Small intestine (tissue), 7 donors: Measurements from ENCODE around the gene KLHL30. TPM values are rescaled to one million over a fixed set of nuclear protein-coding genes. Genes with fewer than 3 reads are reported as not detected.

Experiments used
- DNase-seq, 2 donors: peaks; one replicate each; pipeline versions ENCODE4 v3.0.0 to v3.0.0-alpha.2; 2013
- FAIRE-seq: peaks from 2 replicates; lab custom pipeline; 2012; peaks lifted over from hg19 to GRCh38; lab: Jason Lieb, UNC
- H3K27ac ChIP-seq, 3 donors: one replicate each; pipeline ENCODE4 v1.5.1; 2013; ENCODE audit warnings: low read length in 2 of 3, mild to moderate bottlenecking in 2 of 3, control low read depth in 1 of 3, inconsistent platforms in 1 of 3, low read depth in 1 of 3, moderate library complexity in 1 of 3
- H3K27me3 ChIP-seq, 3 donors: one replicate each; pipeline ENCODE4 v1.6.1; 2013; ENCODE audit warnings: low read length in 3 of 3, inconsistent platforms in 1 of 3; ENCODE audit not compliant: control insufficient read depth in 3 of 3, insufficient read depth in 3 of 3
- H3K36me3 ChIP-seq, 3 donors: one replicate each; pipeline ENCODE4 v1.6.1; 2013; ENCODE audit warnings: low read length in 3 of 3, inconsistent platforms in 1 of 3, low read depth in 1 of 3, mild to moderate bottlenecking in 1 of 3, moderate library complexity in 1 of 3; ENCODE audit not compliant: control insufficient read depth in 3 of 3, insufficient read depth in 2 of 3
- H3K4me1 ChIP-seq, 3 donors: one replicate each; pipeline ENCODE4 v1.6.1; 2013; ENCODE audit warnings: low read length in 2 of 3, inconsistent platforms in 1 of 3, low read depth in 1 of 3, mild to moderate bottlenecking in 1 of 3, moderate library complexity in 1 of 3; ENCODE audit not compliant: control insufficient read depth in 3 of 3, insufficient read depth in 2 of 3
- H3K4me3 ChIP-seq, 3 donors: one replicate each; pipeline ENCODE4 v1.5.1; 2013; ENCODE audit warnings: low read length in 3 of 3, control low read depth in 1 of 3, inconsistent platforms in 1 of 3, low read depth in 1 of 3, mild to moderate bottlenecking in 1 of 3, moderate library complexity in 1 of 3
- H3K9me3 ChIP-seq, 2 donors: one replicate each; pipeline ENCODE4 v1.6.1; 2013; ENCODE audit warnings: low read depth in 1 of 2, low read length in 1 of 2; ENCODE audit not compliant: control insufficient read depth in 2 of 2, insufficient read depth in 1 of 2
- WGBS, 3 donors: extraction: QIAGEN DNeasy Blood & Tissue Kit; methylation state at CpG; one replicate each; pipeline ENCODE4 v1.1.7; 2013; 5-methylcytosine and 5-hydroxymethylcytosine counted together
- polyA plus RNA-seq, 4 donors: library from polyadenylated mRNA; stranded (reverse) in 3 of 4; unstranded in 1 of 4; fragments of 200-250 nt in 3 of 4; fragments of 120-200 nt in 1 of 4; gene quantifications; one replicate each; pipeline versions ENCODE4 v1.2.1 to v1.2.3, GENCODE V29; 2013
- donor health status: healthy with polysubstance abuse.
- donor health status: control.
- donor health status: control.
- donor health status: Bipolar disorder and iron deficiency.
- donor health status: healthy.

Gene KLHL30
- polyA plus RNA-seq, 4 donors = 0.07 to 0.39 TPM; not detected in 2

DNA sequence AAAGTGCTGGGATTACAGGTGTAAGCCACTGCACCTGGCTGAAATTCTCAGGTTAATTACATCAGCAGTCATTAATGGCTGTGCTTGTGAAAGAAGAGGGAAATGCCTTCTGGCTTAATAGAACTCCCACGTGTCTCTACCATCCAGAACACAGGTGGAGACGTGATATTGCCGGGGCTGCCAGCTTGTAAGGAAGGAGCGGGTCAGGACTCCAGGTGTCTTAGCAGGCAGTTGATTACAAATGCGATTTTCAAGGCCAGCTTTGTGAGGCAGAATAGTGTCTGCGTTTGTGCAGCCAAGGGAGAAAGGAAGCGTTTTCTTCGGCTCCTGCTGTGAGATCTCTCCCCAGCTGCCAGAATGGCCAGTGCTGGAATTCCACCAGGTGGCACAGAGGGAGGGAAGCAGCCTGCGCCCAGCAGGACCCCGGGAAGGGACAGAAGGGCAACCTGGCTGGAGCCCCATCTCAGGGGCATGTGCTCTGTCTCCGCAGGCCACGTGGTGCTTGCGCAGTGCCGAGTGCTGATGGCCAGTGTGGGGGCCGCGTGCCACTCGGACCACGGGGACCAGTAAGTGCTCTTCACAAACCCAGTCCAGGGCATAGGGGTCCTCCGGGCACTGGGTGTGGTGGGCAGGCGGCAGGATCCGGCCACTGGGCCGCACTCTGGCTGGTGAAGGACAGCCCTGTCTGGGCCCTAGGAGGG is 42.0 kb upstream of the KLHL30 start:
- Histone ChIP-seq H3K27me3 (no peaks in the 10 kb centered on the region), H3K9me3 (no peaks in the 10 kb centered on the region), H3K4me1 (peaks cover 0 to 3% (median 0%) of the 10 kb centered on the region in 3 donors), H3K27ac (peak overlapping the region in 1 of 3 donors; percentile 19), H3K4me3 (no peak overlapping the region), H3K36me3 (peaks cover 0 to 43% (median 0%) of the 10 kb centered on the region in 3 donors)
- FAIRE-seq = no peak
- DNase-seq = peak in 1 of 2 donors; percentile 30
- 42 to 80% (median 62%) methylated on average over 22 of the region's 22 CpGs for WGBS, 3 donors

DNA sequence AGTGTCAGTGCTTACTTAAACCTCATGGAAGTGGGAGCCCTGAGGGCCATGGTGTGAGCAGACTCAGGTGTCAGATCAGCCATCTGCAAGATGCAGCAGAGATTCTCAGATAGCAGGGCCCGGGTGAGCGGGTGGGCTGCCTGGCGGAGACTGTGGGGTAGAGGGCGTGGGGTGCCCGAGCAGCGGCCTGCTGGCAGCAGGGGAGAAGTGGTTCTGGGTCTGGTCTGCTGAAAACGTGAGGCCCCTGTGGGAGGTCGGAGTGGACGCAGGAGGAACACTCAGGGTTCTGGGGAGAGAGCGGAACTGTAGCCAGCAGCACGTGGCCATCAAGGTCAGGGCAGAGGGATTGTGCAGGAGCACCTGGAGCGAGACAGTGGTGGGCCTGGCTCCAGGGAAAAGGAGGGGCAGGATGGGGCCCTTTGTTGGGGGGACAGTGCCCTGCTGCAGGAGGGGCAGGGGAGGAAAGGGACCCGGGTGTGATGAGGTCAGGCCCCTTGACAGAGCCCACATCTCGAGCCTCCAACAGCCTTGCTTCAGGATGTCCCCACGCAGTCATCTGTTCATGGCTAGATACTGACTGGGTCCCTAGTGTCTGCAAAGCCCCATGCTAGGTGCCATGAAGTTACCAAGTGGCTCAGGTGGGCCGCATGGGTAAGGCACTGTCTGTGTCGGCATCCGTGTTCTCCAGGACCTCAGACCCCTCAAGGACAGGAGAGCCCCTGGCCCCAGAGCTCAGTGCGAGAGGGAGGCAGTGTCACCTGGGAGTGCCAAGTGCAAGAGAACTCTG is 41.1 kb upstream of the KLHL30 start:
- peaks cover 0 to 3% (median 0%) of the 10 kb centered on the region in 3 donors for H3K4me1 ChIP-seq
- DNase-seq (no peak), FAIRE-seq (no peak)
- no peak overlapping the region for H3K4me3 ChIP-seq
- H3K36me3 ChIP-seq = peaks cover 0 to 37% (median 0%) of the 10 kb centered on the region in 3 donors
- H3K27ac ChIP-seq = no peak overlapping the region
- 82 to 88% (median 87%) methylated on average over 19 of the region's 19 CpGs for WGBS, 3 donors
- H3K9me3 ChIP-seq = no peaks in the 10 kb centered on the region
- no peaks in the 10 kb centered on the region for H3K27me3 ChIP-seq

DNA sequence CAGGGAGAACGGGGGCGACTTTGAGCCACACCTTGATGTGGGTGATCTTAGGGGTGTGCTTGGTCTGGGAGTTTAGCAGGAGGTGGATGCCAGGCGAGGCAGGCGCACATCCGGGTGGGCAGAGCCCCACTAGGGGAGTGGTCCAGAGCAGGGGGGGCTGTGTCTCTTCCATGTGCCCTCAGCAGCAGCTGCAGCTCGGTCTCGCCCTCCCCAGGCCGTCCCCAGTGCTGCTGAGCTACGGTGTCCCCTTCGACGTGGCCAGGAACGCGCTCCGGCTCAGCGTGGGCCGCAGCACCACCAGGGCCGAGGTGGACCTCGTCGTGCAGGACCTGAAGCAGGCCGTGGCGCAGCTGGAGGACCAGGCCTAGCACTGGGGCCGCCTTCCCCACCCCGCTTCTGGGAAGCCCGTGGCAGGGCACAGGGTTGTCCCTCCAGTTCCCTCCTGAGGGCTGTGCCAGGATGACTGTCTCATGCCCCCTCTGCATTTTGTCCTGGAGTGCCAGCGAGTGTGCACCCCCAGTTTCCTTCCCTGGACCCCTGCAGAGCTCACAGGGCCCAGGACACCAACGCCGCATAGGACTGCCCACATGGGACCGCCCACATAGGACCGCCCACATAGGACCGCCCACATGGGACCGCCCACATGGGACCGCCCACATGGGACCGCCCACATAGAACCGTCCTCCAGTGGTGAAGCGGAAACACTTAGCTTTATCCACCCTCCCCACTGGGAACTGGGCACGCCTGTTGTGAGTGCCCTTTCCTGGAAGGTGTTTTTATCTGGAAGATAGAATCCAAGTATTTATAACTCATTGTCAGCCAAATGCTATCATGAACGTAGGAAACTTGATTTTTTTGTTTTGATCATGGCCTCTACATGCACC is 40.2 kb upstream of the KLHL30 start:
- FAIRE-seq = peak; percentile 51
- DNase-seq = peak; percentile 80 to 96
- H3K9me3 ChIP-seq = no peaks in the 10 kb centered on the region
- WGBS, 3 donors = 44 to 73% (median 58%) methylated on average over 31 to 37 of the region's 37 CpGs
- H3K36me3 ChIP-seq = peaks cover 0 to 30% (median 0%) of the 10 kb centered on the region in 3 donors
- H3K4me3 ChIP-seq = no peak overlapping the region
- H3K4me1 ChIP-seq = peaks cover 0 to 3% (median 0%) of the 10 kb centered on the region in 3 donors
- peak overlapping the region in 2 of 3 donors; percentile 49 to 56 for H3K27ac ChIP-seq
- no peaks in the 10 kb centered on the region for H3K27me3 ChIP-seq

- 45 to 60% (median 55%) methylated on average over 17 of the region's 17 CpGs for WGBS, 3 donors
- peak in 1 of 2 donors; percentile 8 for DNase-seq
- no peak for FAIRE-seq
These were observed 39.4 kb upstream of the KLHL30 start for GRCh38 chr2:238098901-238099713.

DNA sequence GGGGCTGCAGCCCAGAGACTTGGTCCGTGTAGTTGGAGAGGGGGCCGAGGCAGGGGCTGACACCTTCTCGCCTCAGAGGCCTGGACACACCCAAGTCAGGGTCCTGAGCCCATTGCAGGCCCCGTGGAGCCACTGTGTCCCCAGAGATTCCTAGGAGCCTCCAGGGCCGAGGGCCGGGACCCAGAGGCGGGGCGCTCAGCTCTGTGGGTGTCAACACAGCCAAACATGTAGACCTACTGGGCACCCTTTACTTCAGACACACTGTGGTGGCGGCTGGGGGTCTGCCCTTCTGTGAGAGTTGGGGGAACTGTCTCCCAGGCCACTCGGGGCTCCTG is 38.8 kb upstream of the KLHL30 start:
- no peak for DNase-seq
- no peaks in the 10 kb centered on the region for H3K9me3 ChIP-seq
- H3K4me1 ChIP-seq = peaks cover 0 to 3% (median 0%) of the 10 kb centered on the region in 3 donors
- 77 to 94% (median 85%) methylated on average over 8 to 10 of the region's 10 CpGs for WGBS, 3 donors
- no peak overlapping the region for H3K4me3 ChIP-seq
- H3K36me3 ChIP-seq = peaks cover 0 to 23% (median 0%) of the 10 kb centered on the region in 3 donors
- H3K27ac ChIP-seq = no peak overlapping the region
- no peaks in the 10 kb centered on the region for H3K27me3 ChIP-seq
- FAIRE-seq = no peak

More at GRCh38 chr2:238098901-238099713, 39.4 kb upstream of the KLHL30 start:
- peak overlapping the region in 2 of 3 donors; percentile 49 to 56 for H3K27ac ChIP-seq
- no peaks in the 10 kb centered on the region for H3K27me3 ChIP-seq
- no peak overlapping the region for H3K4me3 ChIP-seq
- peaks cover 0 to 3% (median 0%) of the 10 kb centered on the region in 3 donors for H3K4me1 ChIP-seq
- H3K9me3 ChIP-seq = no peaks in the 10 kb centered on the region
- peaks cover 0 to 27% (median 0%) of the 10 kb centered on the region in 3 donors for H3K36me3 ChIP-seq

- peak in 1 of 2 donors; percentile 27 for DNase-seq
- FAIRE-seq = no peak
- no peak within 1 kb of the TSS for H3K27ac ChIP-seq
- 81 to 85% (median 83%) methylated on average over 33 to 38 of the region's 38 CpGs for WGBS, 3 donors
- no peaks in the 10 kb centered on the region for H3K27me3 ChIP-seq
- H3K9me3 ChIP-seq = no peaks in the 10 kb centered on the region
- H3K4me1 ChIP-seq = peaks cover 0 to 3% (median 0%) of the 10 kb centered on the region in 3 donors
- H3K36me3 ChIP-seq = peaks cover 0 to 21% (median 0%) of the 10 kb centered on the region in 3 donors
- no peak within 1 kb of the TSS for H3K4me3 ChIP-seq
These were observed 38.2 kb upstream of the KLHL30 start, which contains the start of gene ESPNL for GRCh38 chr2:238100049-238100820. Gene ESPNL (plus strand): TSS chr2:238100340. CDS start chr2:238100420, 80 bp downstream.
